ENCODE results near the gene CFAP46. TPM values are rescaled to one million over a fixed set of nuclear protein-coding genes. Genes with fewer than 3 reads are reported as not detected.
"Not testable (repeated sequence)": the region's sequence is repeated elsewhere in the genome, so short reads cannot be mapped to it uniquely, and the experiment has no call there.

The CFAP46 gene
- total RNA-seq, 1 donor from 2014 or later = 0.20 TPM

- no peak for DNase-seq (ENCODE audit: low read depth in 2 of 2)
These were observed 27.0 kb downstream of the CFAP46 start for GRCh38 chr10:132915411-132915810.

- DNase-seq (ENCODE audit: low read depth in 2 of 2) = no peak
These were observed 27.6 kb downstream of the CFAP46 start for GRCh38 chr10:132914732-132915131.

- no peak for DNase-seq (ENCODE audit: low read depth in 2 of 2)
These were observed 28.7 kb downstream of the CFAP46 start for GRCh38 chr10:132913559-132914115.

GRCh38 chr10:132912713-132913558 is 29.4 kb downstream of the CFAP46 start:
- DNase-seq (ENCODE audit: low read depth in 2 of 2) = no peak

GRCh38 chr10:132912225-132912712 is 30.1 kb downstream of the CFAP46 start:
- no peak for DNase-seq (ENCODE audit: low read depth in 2 of 2)

- DNase-seq (ENCODE audit: low read depth in 2 of 2) = no peak
These were observed 30.6 kb downstream of the CFAP46 start for GRCh38 chr10:132911786-132912097.

- DNase-seq (ENCODE audit: low read depth in 2 of 2) = no peak
These were observed 31.2 kb downstream of the CFAP46 start for GRCh38 chr10:132910901-132911785.

- DNase-seq (ENCODE audit: low read depth in 2 of 2) = no peak
These were observed 32.0 kb downstream of the CFAP46 start for GRCh38 chr10:132910186-132910880.

GRCh38 chr10:132909491-132910071 is 32.8 kb downstream of the CFAP46 start:
- DNase-seq (ENCODE audit: low read depth in 2 of 2) = no peak

- DNase-seq (ENCODE audit: low read depth in 2 of 2) = no peak
These were observed 33.6 kb downstream of the CFAP46 start for GRCh38 chr10:132908621-132909295.

- DNase-seq (ENCODE audit: low read depth in 2 of 2) = peak in 1 of 2 donors; percentile 38
These were observed 34.3 kb downstream of the CFAP46 start for GRCh38 chr10:132907821-132908620.

- no peak for DNase-seq (ENCODE audit: low read depth in 2 of 2)
These were observed 35.5 kb downstream of the CFAP46 start for GRCh38 chr10:132906836-132907235.

- DNase-seq (ENCODE audit: low read depth in 2 of 2) = no peak
These were observed 36.3 kb downstream of the CFAP46 start for GRCh38 chr10:132906106-132906505.

- DNase-seq (ENCODE audit: low read depth in 2 of 2) = no peak
These were observed 36.7 kb downstream of the CFAP46 start for GRCh38 chr10:132905661-132906060.

- DNase-seq (ENCODE audit: low read depth in 2 of 2) = no peak
These were observed 37.3 kb downstream of the CFAP46 start for GRCh38 chr10:132904814-132905649.

GRCh38 chr10:132904181-132904813 is 38.1 kb downstream of the CFAP46 start:
- peak; percentile 32 to 55 for DNase-seq (ENCODE audit: low read depth in 2 of 2)

GRCh38 chr10:132902656-132903575 is 39.5 kb downstream of the CFAP46 start:
- DNase-seq (ENCODE audit: low read depth in 2 of 2) = not testable (repeated sequence)

Measured in lung microvascular endothelial cell (primary cell).